Measurements from ENCODE around the gene RAB11FIP3. TPM values are rescaled to one million over a fixed set of nuclear protein-coding genes. Genes with fewer than 3 reads are reported as not detected.

Gene RAB11FIP3
- total and polyA plus RNA-seq, 8 donors = 22.0 to 67.4 (median 33.2) TPM

DNA sequence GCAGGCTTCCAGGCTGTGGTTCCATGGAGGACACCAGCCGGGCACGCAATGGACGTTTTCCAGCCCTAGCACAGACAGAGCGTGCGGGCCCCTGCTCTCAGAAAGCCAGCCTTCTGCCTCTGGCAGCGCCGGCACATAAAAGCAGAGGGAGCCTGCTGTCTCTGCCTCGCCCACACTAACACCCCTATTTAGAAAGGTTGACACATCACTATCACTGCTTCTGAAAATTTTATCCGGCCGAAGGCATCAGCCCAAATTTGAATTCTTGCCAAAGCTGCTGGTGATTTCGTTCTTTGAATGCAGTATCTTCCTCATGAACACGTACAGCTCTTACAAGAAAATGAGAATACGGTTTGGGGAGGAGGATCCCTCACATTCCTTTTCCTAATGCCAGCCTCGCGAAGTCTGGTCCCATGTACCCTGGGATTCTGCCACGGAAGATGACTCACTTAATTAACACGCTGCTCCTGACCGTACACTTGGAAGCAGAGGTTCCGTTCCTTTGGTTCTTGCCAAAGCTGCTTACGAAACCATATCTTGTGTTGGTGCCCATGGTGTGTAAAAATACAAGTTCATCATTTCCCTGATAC, 1.3 kb upstream of the RAB11FIP3 start:
- H3K27ac ChIP-seq = peak overlapping the region in 3 of 4 donors; percentile 80 to 87 (median 85)
- H3K27me3 ChIP-seq = no peaks in the 10 kb centered on the region
- TF ChIP-seq, protein P1, sequence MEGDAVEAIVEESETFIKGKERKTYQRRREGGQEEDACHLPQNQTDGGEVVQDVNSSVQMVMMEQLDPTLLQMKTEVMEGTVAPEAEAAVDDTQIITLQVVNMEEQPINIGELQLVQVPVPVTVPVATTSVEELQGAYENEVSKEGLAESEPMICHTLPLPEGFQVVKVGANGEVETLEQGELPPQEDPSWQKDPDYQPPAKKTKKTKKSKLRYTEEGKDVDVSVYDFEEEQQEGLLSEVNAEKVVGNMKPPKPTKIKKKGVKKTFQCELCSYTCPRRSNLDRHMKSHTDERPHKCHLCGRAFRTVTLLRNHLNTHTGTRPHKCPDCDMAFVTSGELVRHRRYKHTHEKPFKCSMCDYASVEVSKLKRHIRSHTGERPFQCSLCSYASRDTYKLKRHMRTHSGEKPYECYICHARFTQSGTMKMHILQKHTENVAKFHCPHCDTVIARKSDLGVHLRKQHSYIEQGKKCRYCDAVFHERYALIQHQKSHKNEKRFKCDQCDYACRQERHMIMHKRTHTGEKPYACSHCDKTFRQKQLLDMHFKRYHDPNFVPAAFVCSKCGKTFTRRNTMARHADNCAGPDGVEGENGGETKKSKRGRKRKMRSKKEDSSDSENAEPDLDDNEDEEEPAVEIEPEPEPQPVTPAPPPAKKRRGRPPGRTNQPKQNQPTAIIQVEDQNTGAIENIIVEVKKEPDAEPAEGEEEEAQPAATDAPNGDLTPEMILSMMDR (IDR thresholded peaks at IDR 0.05) = no peak
- FAIRE-seq = no peak
- intact Hi-C loops (cut with DNase I) = no loop called here
- DNase-seq = peak in 2 of 6 donors; percentile 56 to 64
- H3K4me1 ChIP-seq = peaks cover 6 to 14% (median 14%) of the 10 kb centered on the region in 3 donors
- WGBS, 2 donors = 62 to 75% methylated on average over 20 of the region's 20 CpGs
- no peaks in the 10 kb centered on the region for H3K36me3 ChIP-seq
- peak in 3 of 4 donors; percentile 10 to 60 (median 53) for ATAC-seq
- H3K9me3 ChIP-seq = no peaks in the 10 kb centered on the region
- H3K4me3 ChIP-seq = peak overlapping the region in 1 of 4 donors; percentile 81

DNA sequence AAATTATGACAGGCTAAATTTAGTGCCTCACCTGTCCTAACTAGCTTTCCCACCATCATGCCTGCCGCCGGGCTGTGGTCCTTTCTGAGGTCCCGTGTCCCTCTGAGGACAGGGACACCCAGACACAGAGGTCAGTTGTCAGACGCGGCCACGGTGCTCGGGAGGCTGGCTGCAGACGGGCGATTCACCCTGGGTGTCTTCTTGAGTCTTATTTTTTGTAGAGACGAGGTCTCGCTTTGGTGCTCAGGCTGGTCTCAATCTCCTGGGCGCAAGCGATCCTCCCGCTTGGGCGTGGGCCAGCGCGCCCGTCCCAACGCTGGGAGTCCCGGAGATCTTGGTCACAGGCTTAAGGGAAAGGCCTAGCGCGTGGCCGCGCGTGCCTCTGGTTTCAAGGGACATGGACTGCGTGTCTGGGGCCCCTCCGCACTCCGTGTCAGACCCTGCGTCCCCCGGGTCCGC, 797 bp upstream of the RAB11FIP3 start:
- ATAC-seq = peak; percentile 10 to 36 (median 34)
- DNase-seq = peak in 4 of 6 donors; percentile 44 to 82 (median 66)
- TF ChIP-seq, protein P1 (IDR thresholded peaks at IDR 0.05) = no peak
- Histone ChIP-seq H3K27ac (peak overlapping the region; percentile 80 to 87 (median 83)), H3K36me3 (no peaks in the 10 kb centered on the region), H3K27me3 (no peaks in the 10 kb centered on the region), H3K4me3 (peak overlapping the region; percentile 48 to 81 (median 56)), H3K4me1 (peaks cover 6 to 16% (median 14%) of the 10 kb centered on the region in 3 donors), H3K9me3 (no peaks in the 10 kb centered on the region)
- intact Hi-C loops (cut with DNase I) = no loop called here
- no peak for FAIRE-seq
- 9 to 12% methylated on average over 31 of the region's 31 CpGs for WGBS, 2 donors

DNA sequence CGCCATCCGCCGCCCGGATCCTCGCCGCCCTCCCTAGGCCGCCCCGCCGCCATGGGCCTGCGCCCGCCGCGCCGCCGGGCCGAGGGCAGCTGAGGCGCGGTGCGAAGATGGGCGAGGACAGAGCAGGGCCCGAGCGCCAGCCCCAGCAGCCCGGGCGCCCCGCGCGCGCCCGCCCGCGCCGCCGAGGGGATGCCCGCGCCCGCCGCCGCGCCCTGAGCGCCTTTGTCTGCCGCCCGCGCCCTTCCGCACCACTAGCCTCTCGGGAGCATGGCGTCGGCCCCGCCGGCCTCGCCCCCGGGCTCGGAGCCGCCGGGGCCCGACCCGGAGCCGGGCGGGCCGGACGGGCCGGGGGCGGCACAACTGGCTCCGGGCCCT, 278 bp downstream of the RAB11FIP3 start:
- Histone ChIP-seq H3K27ac (peak overlapping the region; percentile 80 to 87 (median 83)), H3K27me3 (no peaks in the 10 kb centered on the region), H3K4me3 (peak overlapping the region; percentile 48 to 81 (median 56)), H3K4me1 (peaks cover 6 to 16% (median 14%) of the 10 kb centered on the region in 3 donors), H3K9me3 (no peaks in the 10 kb centered on the region), H3K36me3 (no peaks in the 10 kb centered on the region)
- FAIRE-seq (no peak), DNase-seq (peak in 1 of 6 donors; percentile 50), ATAC-seq (peak in 2 of 4 donors; percentile 4 to 20)
- TF ChIP-seq, protein P1 (IDR thresholded peaks at IDR 0.05) = no peak
- WGBS, 2 donors = 0% methylated on average over 31 to 63 of the region's 63 CpGs
- intact Hi-C loops (cut with DNase I) = no loop called here

DNA sequence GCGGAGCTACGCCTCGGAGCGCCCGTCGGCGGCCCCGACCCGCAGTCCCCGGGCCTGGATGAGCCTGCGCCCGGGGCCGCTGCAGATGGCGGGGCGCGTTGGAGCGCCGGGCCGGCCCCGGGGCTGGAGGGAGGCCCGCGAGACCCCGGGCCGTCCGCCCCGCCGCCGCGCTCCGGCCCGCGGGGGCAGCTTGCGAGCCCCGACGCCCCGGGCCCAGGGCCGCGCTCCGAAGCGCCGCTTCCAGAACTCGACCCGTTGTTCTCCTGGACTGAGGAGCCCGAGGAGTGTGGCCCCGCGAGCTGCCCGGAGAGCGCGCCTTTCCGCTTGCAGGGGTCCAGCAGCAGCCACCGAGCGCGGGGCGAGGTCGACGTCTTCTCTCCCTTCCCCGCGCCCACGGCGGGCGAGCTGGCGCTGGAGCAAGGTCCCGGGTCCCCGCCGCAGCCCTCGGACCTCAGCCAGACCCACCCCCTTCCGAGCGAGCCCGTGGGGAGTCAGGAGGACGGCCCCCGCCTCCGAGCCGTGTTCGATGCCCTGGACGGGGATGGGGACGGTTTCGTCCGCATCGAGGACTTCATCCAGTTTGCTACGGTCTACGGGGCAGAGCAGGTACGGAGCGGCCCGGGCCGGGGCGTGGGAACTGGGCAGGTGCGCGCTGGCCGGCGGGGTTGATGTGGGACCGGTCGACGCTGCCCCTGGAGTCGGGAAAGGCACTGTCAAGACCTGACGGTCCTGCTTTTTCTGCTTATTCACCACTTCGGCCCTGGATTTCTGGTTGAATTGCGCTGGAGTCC, 861 bp downstream of the RAB11FIP3 start:
- DNase-seq = peak; percentile 82 to 95 (median 90)
- FAIRE-seq = no peak
- intact Hi-C loops (cut with DNase I) = no loop called here
- Histone ChIP-seq H3K9me3 (no peaks in the 10 kb centered on the region), H3K27ac (peak overlapping the region; percentile 76 to 93 (median 84)), H3K27me3 (no peaks in the 10 kb centered on the region), H3K36me3 (no peaks in the 10 kb centered on the region), H3K4me3 (peak overlapping the region; percentile 35 to 81 (median 62)), H3K4me1 (peaks cover 6 to 16% (median 14%) of the 10 kb centered on the region in 3 donors)
- peak; percentile 76 to 81 (median 79) for ATAC-seq
- TF ChIP-seq, protein P1 (IDR thresholded peaks at IDR 0.05) = no peak
- WGBS, 2 donors = 0% methylated on average over 60 to 97 of the region's 97 CpGs

Measured in pancreas (tissue), 10 donors.